ENCODE measurements around the gene RNF19B.

The RNF19B gene, protein sequence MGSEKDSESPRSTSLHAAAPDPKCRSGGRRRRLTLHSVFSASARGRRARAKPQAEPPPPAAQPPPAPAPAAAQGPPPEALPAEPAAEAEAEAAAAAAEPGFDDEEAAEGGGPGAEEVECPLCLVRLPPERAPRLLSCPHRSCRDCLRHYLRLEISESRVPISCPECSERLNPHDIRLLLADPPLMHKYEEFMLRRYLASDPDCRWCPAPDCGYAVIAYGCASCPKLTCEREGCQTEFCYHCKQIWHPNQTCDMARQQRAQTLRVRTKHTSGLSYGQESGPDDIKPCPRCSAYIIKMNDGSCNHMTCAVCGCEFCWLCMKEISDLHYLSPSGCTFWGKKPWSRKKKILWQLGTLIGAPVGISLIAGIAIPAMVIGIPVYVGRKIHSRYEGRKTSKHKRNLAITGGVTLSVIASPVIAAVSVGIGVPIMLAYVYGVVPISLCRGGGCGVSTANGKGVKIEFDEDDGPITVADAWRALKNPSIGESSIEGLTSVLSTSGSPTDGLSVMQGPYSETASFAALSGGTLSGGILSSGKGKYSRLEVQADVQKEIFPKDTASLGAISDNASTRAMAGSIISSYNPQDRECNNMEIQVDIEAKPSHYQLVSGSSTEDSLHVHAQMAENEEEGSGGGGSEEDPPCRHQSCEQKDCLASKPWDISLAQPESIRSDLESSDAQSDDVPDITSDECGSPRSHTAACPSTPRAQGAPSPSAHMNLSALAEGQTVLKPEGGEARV

DNA sequence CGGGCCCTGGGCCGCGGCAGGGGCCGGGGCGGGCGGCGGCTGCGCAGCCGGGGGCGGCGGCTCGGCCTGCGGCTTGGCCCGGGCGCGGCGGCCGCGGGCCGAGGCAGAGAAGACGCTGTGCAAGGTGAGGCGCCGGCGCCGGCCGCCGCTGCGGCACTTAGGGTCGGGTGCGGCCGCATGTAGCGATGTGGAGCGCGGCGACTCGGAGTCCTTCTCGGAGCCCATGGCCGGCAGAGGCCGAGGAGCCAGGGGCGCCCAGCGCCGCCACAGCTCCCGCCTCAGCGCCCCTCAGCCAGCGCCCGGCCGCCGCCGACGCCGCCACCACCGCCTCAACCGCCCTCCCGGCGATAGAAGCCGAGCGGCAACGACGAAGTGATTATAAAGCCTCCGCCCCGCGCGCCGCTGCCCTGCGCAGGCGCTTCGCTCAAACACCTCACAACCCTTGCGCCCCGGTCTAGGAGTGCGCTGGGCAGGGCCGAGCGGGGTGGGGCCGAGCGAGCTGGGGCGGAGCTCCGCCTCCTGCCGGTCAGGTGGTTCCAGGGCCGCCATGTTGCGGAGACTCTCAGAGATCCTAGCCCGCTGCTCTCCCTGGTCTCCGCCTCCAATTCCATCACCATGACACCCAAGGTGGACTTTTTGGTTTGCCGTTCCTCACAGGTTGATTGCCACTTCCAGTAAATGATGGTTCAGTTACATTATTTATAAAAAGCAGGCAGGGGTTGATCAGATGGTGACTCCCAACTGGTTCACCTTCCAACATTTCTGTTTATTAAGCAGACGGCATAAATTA lies at the start of gene RNF19B:
TSS of gene RNF19B (minus strand) at position 349 of the 790 bp plus-strand sequence. CDS start at position 225, 124 bp downstream.
- DNase-seq (ENCODE audit: extremely low read depth in 1 of 2, low read depth in 1 of 2), result peak; percentile 92 to 94

DNA sequence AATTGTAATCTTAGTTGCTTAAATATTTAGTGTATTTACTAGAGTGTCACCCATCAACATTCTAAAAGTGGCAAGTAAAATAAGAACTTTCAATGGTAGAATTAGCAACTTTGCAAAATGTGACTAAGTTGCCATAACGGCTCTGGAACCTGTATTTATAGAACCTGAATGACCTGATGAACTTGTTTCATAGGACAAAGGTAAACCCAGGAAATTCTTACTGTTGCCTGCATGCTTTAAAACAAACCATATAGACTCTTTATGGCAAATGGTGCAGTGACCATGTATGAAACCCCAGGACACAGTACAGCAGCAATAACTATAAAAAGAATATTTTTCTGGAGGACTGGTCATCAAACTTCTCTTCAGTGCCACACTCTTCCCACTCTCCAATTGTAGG lies 49.2 kb upstream of the RNF19B start:
- DNase-seq (ENCODE audit: extremely low read depth in 1 of 2, low read depth in 1 of 2), result no peak

DNA sequence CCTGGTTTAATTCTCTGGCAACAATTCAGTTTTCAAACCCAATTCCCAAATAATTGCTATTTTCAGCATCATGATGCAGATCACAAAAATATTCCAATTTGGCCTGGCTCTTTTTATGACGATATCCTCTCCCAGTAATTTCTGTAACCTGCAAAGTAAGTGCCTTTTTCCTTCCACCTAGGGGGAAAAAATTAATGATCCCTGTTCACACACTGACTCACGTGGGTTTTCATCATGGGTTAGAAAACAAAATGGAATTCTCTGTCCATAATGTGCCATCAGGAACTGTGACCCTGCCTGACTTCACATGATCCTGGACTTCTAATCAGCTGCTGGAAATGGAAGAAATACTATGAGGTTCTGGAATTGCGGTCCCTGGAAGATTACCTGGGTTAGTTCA lies 47.6 kb upstream of the RNF19B start:
- no peak for DNase-seq (ENCODE audit: extremely low read depth in 1 of 2, low read depth in 1 of 2)

DNA sequence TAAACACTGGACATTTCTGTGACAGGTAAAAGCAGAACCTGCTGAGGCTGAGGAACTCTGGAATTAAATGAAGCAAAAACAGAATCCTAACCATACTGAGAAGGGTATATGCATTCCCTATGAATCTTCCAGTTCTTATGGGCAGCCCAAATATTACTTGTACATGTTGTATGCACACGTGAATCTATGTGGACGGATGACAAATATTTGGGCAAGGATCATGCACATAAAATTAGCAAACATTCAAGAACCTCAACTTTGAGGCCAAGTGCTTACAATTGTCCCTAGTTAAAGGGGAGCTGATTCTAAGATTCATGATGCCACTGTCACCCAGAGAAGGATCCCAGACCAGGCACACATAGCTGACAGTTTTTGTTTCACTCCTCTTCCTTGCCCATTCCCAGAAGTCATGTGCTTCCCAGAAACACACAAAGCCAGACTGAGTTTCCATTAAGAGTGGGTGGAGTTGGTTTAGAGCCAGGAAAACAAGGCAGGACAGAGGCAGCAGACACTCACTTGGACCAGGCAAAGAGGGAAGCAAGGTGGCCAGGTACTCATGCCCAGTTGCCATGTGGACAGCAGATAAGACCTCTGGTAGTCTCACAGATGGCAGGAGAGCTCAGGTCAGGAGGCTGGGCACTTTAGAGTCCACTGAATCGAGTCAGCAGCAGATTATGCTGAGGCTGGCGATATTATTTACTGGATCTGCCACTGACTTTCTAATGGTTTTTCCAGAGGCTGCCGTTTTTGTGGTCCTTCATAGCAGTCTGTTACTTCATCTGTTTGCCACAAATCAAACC lies 46.5 kb upstream of the RNF19B start:
- DNase-seq (ENCODE audit: extremely low read depth in 1 of 2, low read depth in 1 of 2), result no peak

DNA sequence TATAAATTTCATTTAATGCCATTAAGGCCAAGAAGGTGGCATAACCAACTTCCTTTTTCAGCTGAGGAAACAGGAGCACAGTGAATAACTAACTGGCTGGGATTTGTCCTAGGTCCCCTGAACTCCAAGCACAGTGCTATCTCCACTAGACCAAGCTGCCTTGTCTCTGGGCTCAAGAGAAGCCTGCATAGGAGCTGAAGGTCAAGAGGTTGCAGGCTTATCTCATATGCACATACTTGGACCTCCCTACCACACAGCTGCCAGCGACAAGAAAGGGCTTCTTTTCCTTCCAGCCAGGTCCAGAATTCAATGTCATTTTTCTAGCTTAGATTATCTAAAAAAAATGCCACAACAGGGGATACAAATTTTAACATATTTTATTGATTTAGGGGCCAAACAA lies 45.0 kb upstream of the RNF19B start:
- no peak for DNase-seq (ENCODE audit: extremely low read depth in 1 of 2, low read depth in 1 of 2)

DNA sequence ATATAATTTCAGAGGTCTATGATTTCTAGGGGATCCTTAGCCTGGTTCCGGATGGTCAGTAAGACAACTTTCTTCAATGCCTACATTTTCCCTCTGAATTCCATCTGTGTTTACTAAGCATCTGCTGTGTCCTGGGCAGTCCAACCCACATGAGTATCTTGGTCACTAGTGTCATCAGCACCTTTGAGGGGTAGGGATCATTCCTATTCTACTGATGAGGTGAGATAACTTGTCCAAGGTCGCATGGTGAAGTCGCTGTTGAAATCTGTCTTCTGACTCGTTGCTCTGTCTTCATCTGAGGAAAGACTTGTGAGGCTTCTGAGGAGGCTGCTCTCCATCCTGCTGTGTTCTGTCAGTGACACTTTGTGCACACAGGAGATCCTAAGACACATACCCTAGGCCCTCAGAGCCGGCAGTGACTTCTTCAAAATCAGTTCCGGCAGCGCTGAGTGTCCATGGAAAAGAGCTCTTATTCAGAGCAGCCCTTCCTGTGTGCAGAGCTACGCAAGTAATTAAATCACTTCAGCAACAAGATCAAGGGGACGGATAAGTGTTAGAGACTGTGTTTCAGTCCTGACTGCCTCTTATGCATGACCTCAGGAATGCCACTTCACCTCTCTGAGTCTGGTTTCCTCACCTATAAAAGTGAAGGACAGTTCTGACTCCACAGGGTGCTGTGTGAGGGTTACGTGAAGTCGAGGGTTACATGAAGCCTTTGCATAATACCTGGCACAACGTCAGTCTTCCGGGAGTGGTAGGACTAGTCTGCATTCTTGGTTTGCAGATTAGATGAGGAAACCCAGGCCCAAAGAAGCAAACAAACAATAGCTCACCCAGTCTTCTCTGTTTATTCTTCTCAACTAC lies 43.7 kb upstream of the RNF19B start:
- DNase-seq (ENCODE audit: extremely low read depth in 1 of 2, low read depth in 1 of 2), result no peak

DNA sequence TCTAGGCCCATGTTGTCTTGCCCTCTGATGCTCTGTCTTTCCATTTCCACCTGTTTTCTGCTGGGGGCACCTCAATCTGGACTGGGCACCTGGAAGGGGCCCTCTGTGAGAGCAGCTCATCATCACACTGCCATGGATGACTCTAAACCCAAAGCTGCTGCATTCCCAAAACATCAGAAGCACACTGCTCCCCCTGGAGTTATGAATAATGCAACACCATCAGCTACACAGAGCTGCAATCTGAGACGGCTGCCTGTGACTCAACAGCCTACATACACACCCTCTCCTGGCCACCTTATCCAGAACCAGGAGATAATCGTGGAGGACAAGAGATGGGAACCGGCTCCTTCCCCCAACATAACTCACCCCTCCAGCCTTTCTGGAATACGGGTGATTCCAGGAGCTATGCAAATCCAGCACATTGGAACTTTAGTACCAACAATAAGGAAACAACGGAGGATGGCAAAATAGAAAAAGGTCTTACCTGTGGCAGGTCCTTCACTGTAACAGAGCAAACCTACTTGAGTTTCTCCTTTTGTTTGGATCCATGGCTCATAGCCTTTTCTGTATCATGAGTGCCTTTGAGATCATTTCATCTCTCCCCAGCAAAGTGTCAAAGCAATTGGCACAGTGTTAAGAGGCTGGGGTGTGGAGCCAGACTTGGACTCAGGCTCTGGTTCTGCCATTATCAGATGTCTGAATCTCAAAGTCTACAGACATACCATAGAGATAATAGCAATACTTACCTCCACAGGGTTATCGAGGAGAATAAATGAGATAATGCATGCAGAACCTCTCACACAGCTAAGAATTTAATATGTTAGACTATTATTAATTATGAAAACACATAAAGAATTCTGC lies 42.8 kb upstream of the RNF19B start:
- DNase-seq (ENCODE audit: extremely low read depth in 1 of 2, low read depth in 1 of 2), result no peak

DNA sequence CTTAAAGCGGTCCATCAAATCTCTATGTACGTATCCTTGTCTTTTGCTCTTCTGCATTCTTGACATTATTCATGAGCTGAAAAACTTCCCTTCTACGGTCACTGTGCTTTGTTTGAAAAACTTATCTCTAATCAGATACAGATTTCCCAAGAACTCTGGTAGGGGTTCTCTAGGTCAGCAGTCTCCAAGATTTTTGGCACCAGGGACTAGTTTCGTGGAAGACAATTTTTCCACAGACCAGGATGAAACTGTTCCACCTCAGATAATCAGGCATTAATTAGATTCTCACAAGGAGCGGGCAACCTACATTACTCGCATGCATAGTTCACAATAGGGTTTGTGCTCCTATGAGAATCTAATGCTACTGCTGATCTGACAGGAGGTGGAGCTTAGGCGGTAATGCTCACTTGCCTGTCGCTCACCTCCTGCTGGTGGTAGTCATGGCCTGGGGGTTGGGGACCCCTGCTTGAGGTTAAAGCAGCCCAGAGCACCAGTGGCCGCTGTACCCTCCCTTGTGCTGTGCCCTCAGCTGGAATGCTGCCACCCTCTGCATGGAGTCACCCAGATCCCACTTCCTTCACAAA lies 41.3 kb upstream of the RNF19B start:
- DNase-seq (ENCODE audit: extremely low read depth in 1 of 2, low read depth in 1 of 2), result no peak

DNA sequence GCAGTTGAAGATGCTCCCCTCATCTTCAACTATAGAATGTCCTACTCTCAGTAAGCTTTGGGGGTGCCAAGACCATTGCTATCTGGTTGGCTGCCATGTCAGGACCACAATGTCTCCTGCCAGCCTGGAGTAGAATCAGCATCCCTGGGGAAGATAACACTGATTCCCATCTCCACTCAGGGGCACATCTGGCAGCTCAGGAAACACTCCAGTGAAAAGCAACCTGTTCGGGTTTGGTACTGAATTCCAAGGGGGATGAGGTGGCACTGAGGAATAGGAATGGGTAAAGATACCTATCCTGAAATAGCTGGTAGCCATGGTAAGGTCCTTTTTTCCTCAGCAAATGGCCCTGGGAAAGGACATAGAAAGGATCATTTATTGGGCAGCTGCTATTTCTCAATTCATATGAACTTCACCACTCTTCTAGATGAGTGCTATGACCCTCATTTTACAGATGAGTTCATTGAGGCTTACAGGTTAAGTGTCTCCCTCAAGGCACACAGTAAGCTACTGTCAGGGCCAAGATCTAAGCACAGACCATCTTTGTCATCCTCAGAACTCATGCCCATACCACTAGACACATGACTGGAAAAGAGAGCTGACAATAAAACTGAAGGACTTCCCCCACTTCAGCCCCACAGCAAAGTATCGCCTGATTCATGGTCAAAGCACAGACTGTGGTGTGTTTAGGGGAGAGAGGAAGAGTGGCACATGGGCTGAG lies 40.7 kb upstream of the RNF19B start:
- DNase-seq (ENCODE audit: extremely low read depth in 1 of 2, low read depth in 1 of 2), result no peak

DNA sequence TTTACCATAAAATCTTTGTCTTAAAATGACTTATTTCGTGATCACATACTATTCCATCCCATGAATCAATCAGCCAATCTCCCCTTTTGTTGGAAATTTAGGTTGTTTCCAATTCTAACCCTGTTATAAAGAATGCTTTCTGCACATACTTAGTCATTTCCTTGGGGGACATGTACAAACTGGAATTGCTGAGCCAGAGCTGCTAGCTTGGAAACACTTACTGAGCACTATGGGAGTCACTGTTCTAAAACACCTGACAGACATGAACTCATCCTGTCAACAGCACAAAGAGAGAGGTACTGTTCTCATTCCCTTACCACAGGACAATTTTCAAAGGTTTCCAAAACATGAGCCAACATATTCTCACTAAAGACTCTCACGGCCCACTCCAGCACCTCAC lies 40.0 kb upstream of the RNF19B start:
- no peak for DNase-seq (ENCODE audit: extremely low read depth in 1 of 2, low read depth in 1 of 2)

DNA sequence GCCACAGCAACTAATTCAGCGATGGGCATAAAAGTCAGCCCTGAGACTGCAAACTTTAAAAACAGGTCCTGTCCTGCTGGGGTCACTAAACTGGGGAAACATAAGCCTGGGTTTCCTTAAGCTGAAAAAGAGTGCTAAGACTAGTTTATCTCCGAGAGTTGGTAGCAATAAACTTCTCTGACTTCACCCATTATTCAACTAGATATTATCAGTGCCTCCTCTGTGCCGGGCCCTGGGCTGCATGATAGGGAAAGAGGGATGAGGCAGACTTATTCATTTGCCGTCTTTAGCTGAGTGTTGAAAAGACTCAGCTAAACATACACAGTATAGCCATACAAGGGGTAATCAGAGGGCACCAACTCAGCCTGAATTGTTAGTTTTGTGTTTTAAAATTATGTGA lies 39.0 kb upstream of the RNF19B start:
- no peak for DNase-seq (ENCODE audit: extremely low read depth in 1 of 2, low read depth in 1 of 2)

DNA sequence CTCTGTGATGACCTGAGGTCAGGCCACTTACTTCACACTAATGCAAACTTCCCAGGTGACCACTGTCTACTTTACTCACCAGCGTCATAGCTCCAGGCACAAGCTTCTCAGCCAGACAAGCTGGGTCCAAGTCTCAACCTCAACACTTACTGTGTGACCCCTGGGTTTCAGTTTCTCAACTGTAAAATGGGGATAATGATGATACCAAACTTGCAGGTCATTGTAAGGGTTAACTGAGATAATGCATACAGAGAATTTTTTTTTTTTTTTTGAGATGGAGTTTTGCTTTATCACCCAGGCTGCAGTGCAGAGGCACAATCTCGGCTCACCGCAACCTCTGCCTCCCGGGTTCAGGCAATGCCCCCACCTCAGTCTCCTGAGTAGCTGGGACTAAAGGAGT lies 37.4 kb upstream of the RNF19B start:
- no peak for DNase-seq (ENCODE audit: extremely low read depth in 1 of 2, low read depth in 1 of 2)

DNA sequence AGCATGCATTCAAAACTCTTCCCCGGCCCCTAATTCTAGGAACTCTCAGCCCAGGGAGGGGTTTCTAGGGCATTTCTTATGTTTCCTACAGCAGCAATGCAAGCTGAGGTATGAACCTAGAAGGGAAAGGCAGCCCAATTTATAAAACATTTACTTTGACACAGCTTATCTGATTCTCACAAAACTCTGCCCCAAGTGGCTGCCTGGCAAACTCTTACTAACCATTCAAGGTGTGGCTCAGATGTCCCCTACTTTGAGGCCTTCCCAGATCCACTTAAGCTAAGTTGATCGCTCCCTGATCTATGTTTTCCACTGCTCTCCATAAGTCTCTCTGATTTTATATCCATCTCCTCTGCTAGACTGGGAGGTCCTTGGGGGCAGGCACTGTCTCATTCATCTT lies 36.7 kb upstream of the RNF19B start:
- DNase-seq (ENCODE audit: extremely low read depth in 1 of 2, low read depth in 1 of 2), result no peak

DNA sequence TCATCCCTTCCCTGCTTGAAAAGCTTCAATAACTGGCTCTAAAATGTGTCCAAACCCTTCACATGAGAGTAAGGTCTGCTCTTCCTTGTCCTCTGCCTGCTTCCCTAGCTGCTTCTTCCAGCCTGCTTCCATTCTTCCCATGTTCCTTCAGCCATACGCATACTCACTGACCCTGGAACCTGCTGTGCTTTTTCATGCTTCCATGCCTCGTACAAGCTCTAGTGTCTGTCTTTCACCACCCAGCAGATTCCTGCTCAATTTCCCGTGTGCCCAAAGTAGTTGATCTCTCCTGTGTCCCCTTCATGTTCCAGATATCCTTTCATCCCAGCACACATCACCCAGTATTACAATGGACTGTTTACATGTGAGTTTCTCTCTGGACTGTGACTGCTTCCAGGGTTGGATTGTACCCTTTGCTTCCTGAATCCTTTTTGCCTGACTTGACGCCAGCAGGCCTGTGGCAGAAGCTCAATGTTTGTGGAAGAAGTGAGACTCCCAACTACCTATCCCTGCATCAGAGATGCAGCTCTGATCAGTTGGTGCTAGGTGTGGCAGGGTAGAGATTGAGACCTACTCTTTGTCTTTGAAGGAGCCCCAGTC lies 35.9 kb upstream of the RNF19B start:
- DNase-seq (ENCODE audit: extremely low read depth in 1 of 2, low read depth in 1 of 2), result no peak

DNA sequence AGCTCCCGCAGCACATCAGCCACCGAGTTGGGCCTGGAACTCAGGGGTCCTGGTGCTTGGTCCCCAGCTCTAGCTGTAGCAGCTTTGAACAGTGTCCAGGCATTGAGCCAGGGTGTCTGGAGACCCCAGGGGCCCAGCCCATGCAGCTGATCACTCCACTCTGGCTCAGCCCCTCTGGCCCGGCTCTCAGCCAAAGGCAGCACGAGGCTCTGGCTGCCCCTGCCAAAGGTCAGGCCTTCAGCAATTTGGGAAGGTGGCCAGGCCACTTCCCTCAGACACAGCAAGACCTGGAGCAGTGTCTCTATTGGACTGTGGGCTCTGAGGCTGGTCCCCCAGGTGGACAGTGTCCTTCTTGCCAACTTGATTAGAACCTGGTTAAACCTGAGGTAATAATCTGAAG lies 34.4 kb upstream of the RNF19B start:
- no peak for DNase-seq (ENCODE audit: extremely low read depth in 1 of 2, low read depth in 1 of 2)

DNA sequence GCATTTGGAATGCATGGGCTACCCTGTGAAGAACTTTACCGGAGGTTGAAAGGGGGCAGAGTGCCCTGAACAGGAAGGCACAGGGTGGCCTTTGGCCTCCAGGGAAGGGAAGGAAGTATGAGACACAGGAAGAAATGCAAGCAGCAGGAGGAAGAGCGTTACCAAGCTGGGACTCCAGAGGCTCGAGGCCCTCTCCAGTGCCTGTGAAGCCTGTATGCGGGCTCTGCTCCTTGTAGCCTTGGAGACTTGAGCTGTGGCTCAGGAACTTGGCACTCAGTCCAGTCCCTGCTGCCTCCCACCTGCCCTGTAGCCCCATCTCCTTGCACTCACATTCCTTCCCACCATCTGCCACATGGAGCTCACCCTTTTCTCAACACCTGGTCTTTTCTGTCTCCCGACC lies 33.5 kb upstream of the RNF19B start:
- no peak for DNase-seq (ENCODE audit: extremely low read depth in 1 of 2, low read depth in 1 of 2)

DNA sequence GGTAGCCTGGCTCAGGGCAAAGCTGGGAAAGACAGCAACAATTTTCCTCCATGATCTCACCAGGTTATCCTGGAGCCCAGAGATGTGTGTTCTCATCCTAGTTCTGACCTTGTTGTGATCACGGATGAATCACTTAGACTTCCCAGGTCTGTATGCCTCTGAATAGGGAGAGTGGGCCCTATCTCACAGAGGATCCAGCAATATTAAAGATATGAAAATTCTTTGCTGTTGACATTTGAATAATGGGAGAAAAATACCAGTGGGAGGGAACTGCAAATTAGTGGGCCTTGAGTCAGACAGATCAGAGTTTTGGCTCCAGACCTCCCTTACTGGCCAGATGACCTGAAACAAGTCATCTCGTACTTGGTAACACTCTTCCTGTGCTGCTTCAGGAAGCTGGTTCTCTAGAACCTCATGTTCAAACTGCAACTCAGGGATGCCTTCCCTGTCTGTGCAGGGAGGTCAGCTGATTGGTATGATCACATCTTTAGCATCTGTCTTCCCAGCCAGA lies 32.8 kb upstream of the RNF19B start:
- no peak for DNase-seq (ENCODE audit: extremely low read depth in 1 of 2, low read depth in 1 of 2)
